HG02973 (cell line): ENCODE measurements around the gene DDI1.

Source experiments
- ATAC-seq: cut with Tn5 transposase; IDR thresholded peaks from one replicate; pipeline ENCODE4 v1.9.1; 2021; ENCODE audit warnings: moderate library complexity; ENCODE audit not compliant: unreplicated experiment

The DDI1 gene

DNA sequence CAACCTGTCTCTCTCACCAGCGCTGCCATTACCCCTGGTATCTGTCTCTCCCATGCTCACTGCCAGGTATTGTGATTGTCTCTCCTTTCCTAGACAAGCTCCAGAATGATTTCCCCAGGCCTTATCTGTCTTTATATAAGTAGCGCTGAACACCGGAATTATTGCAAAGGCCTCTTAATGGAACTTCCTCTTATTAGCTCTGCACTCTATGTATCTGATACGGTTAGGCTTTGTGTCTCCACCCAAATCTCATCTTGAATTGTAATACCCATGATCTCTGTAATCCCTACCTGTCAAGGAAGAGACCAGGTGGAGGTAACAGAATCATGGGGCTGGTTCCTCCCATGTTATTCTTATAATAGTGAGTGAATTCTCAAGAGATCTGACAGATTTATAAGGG lies 39.3 kb downstream of the DDI1 start:
- ATAC-seq, result no peak

DNA sequence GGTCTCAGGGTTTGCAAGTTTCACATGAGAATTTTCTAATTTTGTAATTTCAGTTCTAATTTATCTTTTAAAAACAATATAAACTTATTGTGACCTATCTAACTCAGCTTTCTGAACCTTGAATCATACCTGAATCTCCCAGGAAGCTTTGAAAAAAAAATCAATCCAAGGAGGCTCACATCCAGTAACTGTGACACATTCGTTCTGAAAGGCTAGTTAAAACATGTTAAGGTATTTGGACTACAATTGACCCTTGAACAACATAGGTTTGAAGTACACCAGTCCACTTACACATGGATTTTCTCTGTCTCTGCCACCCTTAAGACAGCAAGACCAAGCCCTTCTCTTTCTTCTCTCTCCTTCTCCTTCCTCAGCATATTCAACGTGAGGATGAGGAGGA lies 40.0 kb downstream of the DDI1 start:
- no peak for ATAC-seq

DNA sequence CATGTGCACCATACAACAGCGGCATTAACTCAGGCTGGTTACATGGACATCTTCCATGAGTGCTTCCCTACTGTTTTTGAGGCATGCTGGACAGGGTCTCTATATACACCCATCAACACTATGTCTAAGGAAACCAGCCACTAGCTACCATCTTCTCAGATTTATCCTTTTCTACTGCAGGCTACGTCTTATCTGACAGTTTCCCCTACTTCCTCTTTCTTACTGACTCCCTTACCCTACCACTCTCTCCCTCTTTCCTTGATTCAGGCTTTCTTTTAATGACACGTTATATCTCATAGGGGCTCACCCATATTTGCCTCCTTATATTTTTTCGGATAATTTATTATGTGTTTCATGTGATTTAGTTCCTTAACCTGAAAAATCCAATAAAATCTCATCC lies 41.8 kb downstream of the DDI1 start:
- no peak for ATAC-seq

DNA sequence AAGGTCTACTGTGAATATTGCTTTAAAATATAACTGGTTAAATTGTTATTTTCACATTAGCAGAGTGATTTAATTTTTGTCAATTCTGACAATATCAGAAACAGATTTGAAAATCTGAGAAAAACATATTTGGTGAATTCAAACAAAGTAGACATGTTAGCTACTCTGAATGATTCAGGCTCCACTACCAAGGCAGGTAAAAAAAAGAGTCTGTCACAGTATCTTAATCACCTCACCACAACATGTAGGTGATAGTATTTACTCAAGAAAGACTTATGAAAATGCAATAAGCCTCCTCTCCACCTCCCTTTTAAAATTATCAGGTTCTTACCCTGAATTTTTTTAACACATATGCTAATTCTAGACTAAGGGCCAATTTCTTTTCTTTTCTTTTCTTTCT lies 42.6 kb downstream of the DDI1 start:
- no peak for ATAC-seq

DNA sequence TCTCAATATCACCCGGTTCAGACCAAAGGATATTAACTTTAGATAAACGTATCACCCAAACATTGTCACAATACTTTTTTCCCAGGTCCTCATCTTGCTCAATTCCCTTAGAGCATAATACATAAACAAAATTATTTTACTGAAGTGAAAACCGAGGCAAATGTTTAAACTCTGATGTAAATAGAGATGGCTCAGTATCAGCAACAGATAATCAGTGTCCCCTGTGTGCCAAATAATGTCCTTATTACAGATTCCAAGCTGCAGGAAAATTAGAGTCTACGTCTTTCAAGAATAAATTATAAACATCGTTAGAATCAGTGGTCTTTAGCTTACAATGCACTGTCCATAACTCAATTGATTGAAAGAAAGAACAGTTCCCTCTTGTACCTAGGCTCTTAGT lies 50.2 kb downstream of the DDI1 start:
- no peak for ATAC-seq
